ENCODE data around the gene IER3. TPM values are rescaled to one million over a fixed set of nuclear protein-coding genes. Genes with fewer than 3 reads are reported as not detected.

IER3 gene
- total and polyA plus RNA-seq, 2 of the 13 experiments (the other 11 are each of a cell fraction or from before 2014, with no cell fraction given) = 51.1 to 131 TPM

- TF ChIP-seq TBX2 (CRISPR knock-in tag; IDR thresholded peaks at IDR 0.05; ENCODE audit: borderline replicate concordance) (peak; percentile 18; the same call in 1 of the 2 replicates), SMYD3 (CRISPR knock-in tag; IDR thresholded peaks at IDR 0.05) (no peak), RAD51 (IDR thresholded peaks at IDR 0.05; ENCODE audit: borderline replicate concordance) (0 out of 2 replicates have a peak, but pooled peaks have one; percentile 10)
- DNase-seq (ENCODE audit: low spot score) (no peak), FAIRE-seq (no peak), ATAC-seq (no peak)
- intact Hi-C loops (cut with micrococcal nuclease; ENCODE audit: unreplicated experiment) (no loop called here), in situ Hi-C loops (cut with HindIII; ENCODE audit: extremely low pct_ligation_motif_present, low pct_unique_long_range_greater_than_20kb) (no loop called here)
- ChIA-PET POLR2A (interaction anchor here (0.9 to 9.4 kb wide), 4 partner anchors 10 to 34 kb away, joined by 3 to 305 read pairs (median 10); partner anchors contain the start of gene IER3), CTCF (ENCODE audit: low intra/inter-chr PET ratio, low total read pairs) (no interaction called here)
- H3K9ac ChIP-seq (ENCODE audit: insufficient read depth, low read depth, low read length) = no peak overlapping the region
- H2AFZ ChIP-seq (ENCODE audit: low read length) = no peak overlapping the region
- no peak overlapping the region for H3K4me2 ChIP-seq (ENCODE audit: low read depth, low read length)
- H4K20me1 ChIP-seq (ENCODE audit: insufficient read depth, low read length) = no peaks in the 10 kb centered on the region
- no peak overlapping the region for H3K4me3 ChIP-seq (replicated peaks in 1 of 3; ENCODE audit: insufficient read depth in 1 of 3, low read depth in 2 of 3, low read length in 3 of 3)
- no peaks in the 10 kb centered on the region for H3K9me3 ChIP-seq (ENCODE audit: low read length)
- 81% methylated on average over 3 of the region's 3 CpGs for WGBS (ENCODE audit: low lambda C conversion rate)
- no TSS peak for BruUV-seq (replicated peaks)
- H3K36me3 ChIP-seq (replicated peaks in 1 of 2; ENCODE audit: control insufficient read depth in 1 of 2, insufficient read depth in 2 of 2, low read length in 2 of 2) = no peaks in the 10 kb centered on the region
- H3K4me1 ChIP-seq (ENCODE audit: insufficient read depth, low read length) = peaks cover 79% of the 10 kb centered on the region
- no peaks in the 10 kb centered on the region for H3K27me3 ChIP-seq (ENCODE audit: control insufficient read depth in 1 of 2, insufficient read depth in 2 of 2, low read length in 2 of 2)
- H3K79me2 ChIP-seq (ENCODE audit: insufficient read depth, low read length) = no peaks in the 10 kb centered on the region
- no peak overlapping the region for H3K27ac ChIP-seq (ENCODE audit: extremely low read length, insufficient read depth, low read length)
These were observed 33.8 kb upstream of the IER3 start for GRCh38 chr6:30778001-30778635.

GRCh38 chr6:30777155-30777485 lies 32.8 kb upstream of the IER3 start:
- no peak overlapping the region for H3K9ac ChIP-seq (ENCODE audit: insufficient read depth, low read depth, low read length)
- BruUV-seq (replicated peaks) = no TSS peak
- CTCF ChIA-PET (ENCODE audit: low intra/inter-chr PET ratio, low total read pairs) = no interaction called here
- TF ChIP-seq FOXK1 (CRISPR knock-in tag; IDR thresholded peaks at IDR 0.05; ENCODE audit: borderline replicate concordance, low read depth) (no peak), TEAD2 (CRISPR knock-in tag; IDR thresholded peaks at IDR 0.05) (no peak), PHF20 (CRISPR knock-in tag; IDR thresholded peaks at IDR 0.05) (no peak), ZNF790 (CRISPR knock-in tag; IDR thresholded peaks at IDR 0.05; ENCODE audit: borderline replicate concordance) (no peak), AFF4 (CRISPR knock-in tag; IDR thresholded peaks at IDR 0.05) (no peak), ZBTB39 (CRISPR knock-in tag; IDR thresholded peaks at IDR 0.05) (no peak)
- TF ChIP-seq, protein P1, sequence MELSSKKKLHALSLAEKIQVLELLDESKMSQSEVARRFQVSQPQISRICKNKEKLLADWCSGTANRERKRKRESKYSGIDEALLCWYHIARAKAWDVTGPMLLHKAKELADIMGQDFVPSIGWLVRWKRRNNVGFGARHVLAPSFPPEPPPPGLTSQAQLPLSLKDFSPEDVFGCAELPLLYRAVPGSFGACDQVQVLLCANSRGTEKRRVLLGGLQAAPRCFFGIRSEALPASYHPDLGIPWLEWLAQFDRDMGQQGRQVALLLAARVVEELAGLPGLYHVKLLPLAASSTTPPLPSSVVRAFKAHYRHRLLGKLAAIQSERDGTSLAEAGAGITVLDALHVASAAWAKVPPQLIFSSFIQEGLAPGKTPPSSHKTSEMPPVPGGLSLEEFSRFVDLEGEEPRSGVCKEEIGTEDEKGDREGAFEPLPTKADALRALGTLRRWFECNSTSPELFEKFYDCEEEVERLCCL (CRISPR knock-in tag; IDR thresholded peaks at IDR 0.05; ENCODE audit: borderline replicate concordance) = no peak

More at GRCh38 chr6:30777155-30777485, 32.8 kb upstream of the IER3 start:
- Histone ChIP-seq H3K27me3 (ENCODE audit: control insufficient read depth in 1 of 2, insufficient read depth in 2 of 2, low read length in 2 of 2) (no peaks in the 10 kb centered on the region), H3K4me3 (replicated peaks in 1 of 3; ENCODE audit: insufficient read depth in 1 of 3, low read depth in 2 of 3, low read length in 3 of 3) (no peak overlapping the region), H4K20me1 (ENCODE audit: insufficient read depth, low read length) (no peaks in the 10 kb centered on the region), H3K27ac (ENCODE audit: extremely low read length, insufficient read depth, low read length) (no peak overlapping the region), H3K9me3 (ENCODE audit: low read length) (no peaks in the 10 kb centered on the region), H3K36me3 (replicated peaks in 1 of 2; ENCODE audit: control insufficient read depth in 1 of 2, insufficient read depth in 2 of 2, low read length in 2 of 2) (no peaks in the 10 kb centered on the region), H3K4me1 (ENCODE audit: insufficient read depth, low read length) (peaks cover 79% of the 10 kb centered on the region), H3K4me2 (ENCODE audit: low read depth, low read length) (no peak overlapping the region), H3K79me2 (ENCODE audit: insufficient read depth, low read length) (no peaks in the 10 kb centered on the region), H2AFZ (ENCODE audit: low read length) (no peak overlapping the region)
- POLR2A ChIA-PET = interaction anchor here (0.9 to 9.4 kb wide), 4 partner anchors 9 to 33 kb away, joined by 3 to 305 read pairs (median 10); partner anchors contain the start of gene IER3
- no peak for FAIRE-seq
- ATAC-seq = no peak
- in situ Hi-C loops (cut with HindIII; ENCODE audit: extremely low pct_ligation_motif_present, low pct_unique_long_range_greater_than_20kb) (no loop called here), intact Hi-C loops (cut with micrococcal nuclease; ENCODE audit: unreplicated experiment) (no loop called here)
- no peak for DNase-seq (ENCODE audit: low spot score)
- WGBS (ENCODE audit: low lambda C conversion rate) = 95% methylated on average over 3 of the region's 3 CpGs
